A549 (cell line): ENCODE data around the gene KDM1B. TPM values are rescaled to one million over a fixed set of nuclear protein-coding genes. Genes with fewer than 3 reads are reported as not detected.
"Not testable (repeated sequence)": the region's sequence is repeated elsewhere in the genome, so short reads cannot be mapped to it uniquely, and the experiment has no call there.

ENCODE experiments used
- ATAC-seq, 2 experiments: fragments of 200-7000 bp in 1 of 2; fragments of >200 bp in 1 of 2; cut with Nextera tagmentation in 1 of 2; cut with Tn5 transposase in 1 of 2; 3 replicates each; pipeline versions ENCODE4 v1.8.0 to v1.9.1; 2018 to 2020; ENCODE audit warnings: mild to moderate bottlenecking in 1 of 2, moderate library complexity in 1 of 2
- CTCF ChIA-PET: fragments of 300-600 bp; sonication (Branson Sonifier 250); formaldehyde crosslinking; extraction: SDS; loops from one replicate; lab custom pipeline; 2021; ENCODE audit warnings: antibody characterized with exemption, inconsistent platforms; lab: Yijun Ruan, JAX
- POLR2A ChIA-PET: fragments of 350-600 bp; formaldehyde crosslinking; extraction: SDS; loops from one replicate; lab custom pipeline; 2021; ENCODE audit warnings: antibody characterized with exemption, inconsistent platforms; lab: Yijun Ruan, JAX
- DNase-seq, 2 experiments: peaks; one replicate each; pipeline versions ENCODE4 v3.0.0 to v3.0.0-alpha.2; 2011 to 2016; ENCODE audit warnings: low read depth in 1 of 2, low spot score in 1 of 2
- FAIRE-seq: peaks from 2 replicates; lab custom pipeline; 2011; peaks lifted over from hg19 to GRCh38; lab: Jason Lieb, UNC
- H3K27ac ChIP-seq, 2 experiments: fragments of >200 bp; sonication (Bioruptor Twin); formaldehyde crosslinking; 3 replicates each; pipeline ENCODE4 v1.5.1; 2016 to 2017
- H3K4me1 ChIP-seq: fragments of >200 bp; sonication (Bioruptor Twin); formaldehyde crosslinking; 3 replicates; pipeline ENCODE4 v1.6.1; 2016
- H3K4me2 ChIP-seq: fragments of >200 bp; sonication (Bioruptor Twin); formaldehyde crosslinking; 3 replicates; pipeline ENCODE4 v1.6.1; 2016
- H3K4me3 ChIP-seq: fragments of >200 bp; sonication (Bioruptor Twin); formaldehyde crosslinking; 3 replicates; pipeline ENCODE4 v1.5.1; 2016
- H3K9me3 ChIP-seq: fragments of >200 bp; sonication (Bioruptor Twin); formaldehyde crosslinking; 3 replicates; pipeline ENCODE4 v1.6.1; 2016
- ATOH8 ChIP-seq: fragments of 250-450 bp; sonication (Bioruptor Pico); IDR thresholded peaks from 2 replicates; pipeline ENCODE4 v1.5.0; 2020; ENCODE audit warnings: low read depth, mild to moderate bottlenecking, moderate library complexity
- BCL3 ChIP-seq: fragments of >200 bp; sonication (Bioruptor Twin); formaldehyde crosslinking; IDR thresholded peaks from 3 replicates; pipeline ENCODE4 v1.6.1; 2016
- CBX2 ChIP-seq: fragments of 200-600 bp; sonication (generic); IDR thresholded peaks from 2 replicates; pipeline ENCODE4 v1.6.1; 2016; ENCODE audit warnings: low read depth, mild to moderate bottlenecking, borderline replicate concordance
- CEBPB ChIP-seq, 2 experiments: fragments of >200 bp in 1 of 2; sonication (Bioruptor Twin) in 1 of 2; formaldehyde crosslinking in 1 of 2; IDR thresholded peaks; 2 replicates each; pipeline ENCODE4 v1.6.1; 2012 to 2016
- CHD4 ChIP-seq: fragments of 200-600 bp; sonication (generic); IDR thresholded peaks from 2 replicates; pipeline ENCODE4 v1.6.1; 2016; ENCODE audit warnings: antibody characterized with exemption, mild to moderate bottlenecking, borderline replicate concordance
- FOSB ChIP-seq: fragments of 250-450 bp; sonication (Bioruptor Pico); IDR thresholded peaks from 2 replicates; pipeline ENCODE4 v1.5.0; 2020; ENCODE audit warnings: mild to moderate bottlenecking, moderate library complexity
- FOXS1 ChIP-seq: fragments of 250-450 bp; sonication (Bioruptor Pico); IDR thresholded peaks from 2 replicates; pipeline ENCODE4 v1.5.0; 2020; ENCODE audit warnings: mild to moderate bottlenecking, moderate library complexity
- HDAC2 ChIP-seq: fragments of 200-600 bp; sonication (generic); IDR thresholded peaks from 2 replicates; pipeline ENCODE4 v1.6.1; 2016
- HES2 ChIP-seq: fragments of >200 bp; sonication (Bioruptor Twin); formaldehyde crosslinking; IDR thresholded peaks from 2 replicates; pipeline ENCODE4 v1.6.1; 2016
- KDM1A ChIP-seq: fragments of 200-600 bp; sonication (generic); IDR thresholded peaks from 2 replicates; pipeline ENCODE4 v1.6.1; 2016; ENCODE audit warnings: low read depth, mild to moderate bottlenecking
- MAZ ChIP-seq: fragments of 150-350 bp; IDR thresholded peaks from 2 replicates; pipeline ENCODE4 v1.6.1; 2014; ENCODE audit warnings: antibody characterized with exemption, low read depth, low read length, borderline replicate concordance
- NFE2L2 ChIP-seq: fragments of 150-350 bp; conservative IDR thresholded peaks from 2 replicates; pipeline ENCODE4 v1.6.1; 2014; ENCODE audit warnings: low read length
- POLR2A ChIP-seq: IDR thresholded peaks from 2 replicates; pipeline ENCODE4 v1.6.1; 2012; ENCODE audit warnings: mild to moderate bottlenecking, low read length
- RARB ChIP-seq: fragments of 250-450 bp; sonication (Bioruptor Pico); IDR thresholded peaks from 2 replicates; pipeline ENCODE4 v1.8.0; 2021; ENCODE audit warnings: mild to moderate bottlenecking, moderate library complexity
- SMC3 ChIP-seq: fragments of >200 bp; sonication (Bioruptor Twin); formaldehyde crosslinking; IDR thresholded peaks from 3 replicates; pipeline ENCODE4 v1.6.1; 2018; ENCODE audit warnings: inconsistent platforms
- TFCP2L1 ChIP-seq: fragments of 250-450 bp; sonication (Bioruptor Pico); IDR thresholded peaks from 2 replicates; pipeline ENCODE4 v1.5.0; 2021; ENCODE audit warnings: mild to moderate bottlenecking
- ZC3H11A ChIP-seq: fragments of 450-650 bp; IDR thresholded peaks from 2 replicates; pipeline ENCODE4 v1.6.1; 2014; ENCODE audit warnings: antibody characterized with exemption, mild to moderate bottlenecking
- ZFP36 ChIP-seq: fragments of 450-650 bp; IDR thresholded peaks from 2 replicates; pipeline ENCODE4 v1.6.1; 2014; ENCODE audit warnings: borderline replicate concordance; ENCODE audit not compliant: partially characterized antibody
- ZNF302 ChIP-seq: fragments of 250-450 bp; sonication (Bioruptor Pico); IDR thresholded peaks from 2 replicates; pipeline ENCODE4 v1.9.0; 2021; ENCODE audit warnings: inconsistent platforms, mild to moderate bottlenecking, moderate library complexity
- WGBS: methylation state at CpG from one replicate; pipeline ENCODE4 v1.1.6; 2017; ENCODE audit errors: missing lambda C conversion rate; 5-methylcytosine and 5-hydroxymethylcytosine counted together
- polyA plus RNA-seq, 4 experiments: library from polyadenylated mRNA; depleted of rRNA in 3 of 4; stranded (reverse); fragments of >200 nt; fragmentation: RNase III in 1 of 4; extraction: RNeasy Plus Mini Kit Qiagen cat#74134 plus additional on column Dnase treatment in 1 of 4; gene quantifications; 2 replicates in 3 of 4; 3 replicates in 1 of 4; pipeline ENCODE4 v1.2.3, GENCODE V29; 2011 to 2017
- TF ChIP-seq, protein P1 (sequence below): fragments of 150-350 bp; IDR thresholded peaks from 2 replicates; pipeline ENCODE4 v1.6.1; 2014; ENCODE audit warnings: low read depth, mild to moderate bottlenecking, low read length

KDM1B gene
- polyA plus RNA-seq, 2 of the 4 experiments (the other 2 are of a cell fraction), result 11.0 to 14.9 TPM

DNA sequence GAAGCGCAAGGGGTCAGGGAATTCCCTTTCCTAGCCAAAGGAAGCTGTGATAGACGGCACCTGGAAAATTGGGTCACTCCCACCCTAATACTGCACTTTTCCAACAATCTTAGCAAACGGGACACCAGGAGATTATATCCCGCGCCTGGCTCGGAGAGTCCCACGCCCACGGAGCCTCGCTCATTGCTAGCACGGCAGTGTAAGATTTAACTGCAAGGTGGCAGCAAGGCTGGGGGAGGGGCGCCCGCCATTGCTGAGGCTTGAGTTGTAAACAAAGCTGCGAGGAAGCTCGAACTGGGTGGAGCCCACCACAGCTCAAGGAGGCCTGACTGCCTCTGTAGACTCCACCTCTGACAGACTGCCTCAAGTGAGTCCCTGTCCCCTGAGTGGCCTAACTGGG, 73.4 kb downstream of the KDM1B start:
- H3K27ac ChIP-seq, H3K4me1 ChIP-seq, DNase-seq, FAIRE-seq, H3K4me2 ChIP-seq, H3K4me3 ChIP-seq, POLR2A ChIA-PET, ATAC-seq, CTCF ChIA-PET, H3K9me3 ChIP-seq: not testable (repeated sequence)
- 94% methylated on average over 11 of the region's 14 CpGs for WGBS

GRCh38 chr6:18231856-18232255, 76.6 kb downstream of the KDM1B start:
- POLR2A ChIA-PET, H3K4me2 ChIP-seq, H3K4me3 ChIP-seq, FAIRE-seq, H3K9me3 ChIP-seq, H3K4me1 ChIP-seq, CTCF ChIA-PET, H3K27ac ChIP-seq, ATAC-seq, DNase-seq: not testable (repeated sequence)
- WGBS, result 91% methylated on average over 7 of the region's 7 CpGs

- H3K4me1 ChIP-seq, H3K4me3 ChIP-seq, H3K27ac ChIP-seq, H3K4me2 ChIP-seq, CTCF ChIA-PET, FAIRE-seq, H3K9me3 ChIP-seq, DNase-seq, ATAC-seq, POLR2A ChIA-PET: not testable (repeated sequence)
- WGBS, result 85% methylated on average over 2 of the region's 4 CpGs
These were observed 78.5 kb downstream of the KDM1B start for GRCh38 chr6:18233770-18234169.

- H3K27ac ChIP-seq, result no peak overlapping the region
- TF ChIP-seq KDM1A (no peak), FOSB (no peak), TFCP2L1 (CRISPR knock-in tag) (no peak)
- TF ChIP-seq, all 56 proteins: peak for 0
- no peak for FAIRE-seq
- WGBS, result 100% methylated on average over 1 of the region's 1 CpG
- ChIA-PET CTCF (no interaction called here), POLR2A (no interaction called here)
- H3K4me1 ChIP-seq, result no peaks in the 10 kb centered on the region
- no peak overlapping the region for H3K4me3 ChIP-seq
- no peak for DNase-seq
- ATAC-seq, result no peak
- H3K4me2 ChIP-seq, result no peak overlapping the region
- H3K9me3 ChIP-seq, result peaks cover 10% of the 10 kb centered on the region
These were observed 79.3 kb downstream of the KDM1B start for GRCh38 chr6:18234564-18234963.

DNA sequence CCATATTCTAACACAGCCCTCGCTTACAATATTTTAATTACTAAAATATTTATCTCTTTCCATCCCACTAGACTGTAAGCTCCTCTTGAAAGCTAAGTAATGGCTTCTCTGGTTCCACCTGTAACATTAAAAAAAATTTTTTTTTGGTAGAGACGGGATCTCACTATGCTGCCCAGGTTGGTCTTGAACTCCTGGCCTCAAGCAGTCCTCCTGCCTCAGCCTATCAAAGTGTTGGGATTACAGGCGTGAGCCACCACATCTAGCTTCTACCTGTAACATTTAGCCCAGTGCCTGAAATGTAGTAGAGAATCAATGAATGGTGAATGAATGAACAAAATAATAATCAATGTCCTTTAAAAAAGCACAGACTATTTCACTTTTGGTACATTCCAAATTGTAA, 80.3 kb downstream of the KDM1B start:
- no peak overlapping the region for H3K4me3 ChIP-seq

DNA sequence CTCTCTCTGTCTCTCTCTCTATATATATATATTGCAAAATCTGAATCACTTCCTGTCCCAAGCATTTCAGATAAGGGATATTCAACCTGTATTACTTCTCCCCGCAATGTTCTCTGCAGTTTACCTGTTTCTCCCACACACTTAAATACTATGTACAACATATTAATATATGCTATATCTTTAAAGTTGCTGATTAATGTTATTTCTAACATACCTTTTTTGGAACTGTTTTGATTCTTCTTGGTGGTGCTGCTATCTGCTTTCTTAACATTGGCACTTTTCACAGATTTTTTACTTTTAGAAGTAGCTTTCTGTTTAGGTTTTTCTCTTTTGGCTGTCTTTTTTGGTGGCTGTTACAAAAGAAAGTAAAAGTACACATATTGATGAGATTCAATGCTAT, 81.9 kb downstream of the KDM1B start:
- Histone ChIP-seq H3K9me3 (peaks cover 4% of the 10 kb centered on the region; the same call in 1 of the 3 replicates), H3K27ac (no peak overlapping the region), H3K4me3 (no peak overlapping the region), H3K4me1 (peaks cover 10% of the 10 kb centered on the region), H3K4me2 (no peak overlapping the region)
- 95% methylated on average over 1 of the region's 1 CpG for WGBS
- ChIA-PET CTCF (no interaction called here), POLR2A (no interaction called here)
- ATAC-seq (no peak), DNase-seq (no peak), FAIRE-seq (no peak)
- TF ChIP-seq CHD4 (no peak), KDM1A (no peak), NFE2L2 (no peak), SMC3 (no peak), POLR2A (no peak), CBX2 (no peak), ZFP36 (no peak), ZNF302 (CRISPR knock-in tag) (no peak), ATOH8 (CRISPR knock-in tag) (no peak), HDAC2 (no peak), HES2 (no peak), ZC3H11A (no peak), RARB (no peak), BCL3 (no peak)
- TF ChIP-seq, protein P1, sequence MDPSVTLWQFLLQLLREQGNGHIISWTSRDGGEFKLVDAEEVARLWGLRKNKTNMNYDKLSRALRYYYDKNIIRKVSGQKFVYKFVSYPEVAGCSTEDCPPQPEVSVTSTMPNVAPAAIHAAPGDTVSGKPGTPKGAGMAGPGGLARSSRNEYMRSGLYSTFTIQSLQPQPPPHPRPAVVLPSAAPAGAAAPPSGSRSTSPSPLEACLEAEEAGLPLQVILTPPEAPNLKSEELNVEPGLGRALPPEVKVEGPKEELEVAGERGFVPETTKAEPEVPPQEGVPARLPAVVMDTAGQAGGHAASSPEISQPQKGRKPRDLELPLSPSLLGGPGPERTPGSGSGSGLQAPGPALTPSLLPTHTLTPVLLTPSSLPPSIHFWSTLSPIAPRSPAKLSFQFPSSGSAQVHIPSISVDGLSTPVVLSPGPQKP, result no peak

More for the DNA sequence above, 80.3 kb downstream of the KDM1B start:
- Histone ChIP-seq H3K4me2 (no peak overlapping the region), H3K9me3 (peaks cover 10% of the 10 kb centered on the region), H3K4me1 (no peaks in the 10 kb centered on the region)
- ChIA-PET POLR2A (no interaction called here), CTCF (no interaction called here)
- FAIRE-seq, result no peak
- no peak for TF ChIP-seq CEBPB (IDR thresholded peaks at IDR 0.05)
- no peak for TF ChIP-seq MAZ
- no peak for TF ChIP-seq BCL3
- no peak for TF ChIP-seq FOXS1 (CRISPR knock-in tag)
- TF ChIP-seq, all 56 proteins: peak for 0
- no peak overlapping the region for H3K27ac ChIP-seq
- 91% methylated on average over 3 of the region's 3 CpGs for WGBS
- DNase-seq (no peak), ATAC-seq (no peak)
